Neural progenitor cell (in vitro differentiated cells): ENCODE data around the gene RAB9B. TPM values are rescaled to one million over a fixed set of nuclear protein-coding genes. Genes with fewer than 3 reads are reported as not detected.

Experiments
- DNase-seq: peaks from one replicate; pipeline ENCODE4 v3.0.0-alpha.2; 2016; ENCODE audit warnings: low spot score
- H2AFZ ChIP-seq: fragments of 200-600 bp; sonication (generic); replicated peaks from 2 replicates; pipeline ENCODE4 v1.6.1; 2016; ENCODE audit warnings: antibody characterized with exemption
- H3F3A ChIP-seq: fragments of 200-600 bp; sonication (generic); 2 replicates; pipeline ENCODE4 v1.6.1; 2016; ENCODE audit warnings: antibody characterized with exemption, low read depth
- H3K27ac ChIP-seq: fragments of 200-600 bp; sonication (generic); 2 replicates; pipeline ENCODE4 v1.5.1; 2016; ENCODE audit warnings: mild to moderate bottlenecking
- H3K27me3 ChIP-seq: fragments of 200-600 bp; sonication (generic); 2 replicates; pipeline ENCODE4 v1.6.1; 2016; ENCODE audit warnings: mild to moderate bottlenecking, moderate library complexity
- H3K36me3 ChIP-seq: fragments of 200-600 bp; sonication (generic); 2 replicates; pipeline ENCODE4 v1.5.1; 2016
- H3K4me1 ChIP-seq: fragments of 200-600 bp; sonication (generic); 2 replicates; pipeline ENCODE4 v1.6.1; 2016; ENCODE audit warnings: mixed run types
- H3K4me2 ChIP-seq: fragments of 200-600 bp; sonication (generic); 2 replicates; pipeline ENCODE4 v1.6.1; 2016
- H3K4me3 ChIP-seq: fragments of 200-600 bp; sonication (generic); 2 replicates; pipeline ENCODE4 v1.5.1; 2016
- H3K79me2 ChIP-seq: fragments of 200-600 bp; sonication (generic); 2 replicates; pipeline ENCODE4 v1.6.1; 2016; ENCODE audit warnings: low read depth
- H3K9ac ChIP-seq: fragments of 200-600 bp; sonication (generic); 2 replicates; pipeline ENCODE4 v1.6.1; 2016
- H3K9me3 ChIP-seq: fragments of 200-600 bp; sonication (generic); 2 replicates; pipeline ENCODE4 v1.5.1; 2016; ENCODE audit warnings: low read depth
- H4K20me1 ChIP-seq: fragments of 200-600 bp; sonication (generic); 2 replicates; pipeline ENCODE4 v1.6.1; 2016; ENCODE audit warnings: low read depth
- H3K27ac Mint-ChIP-seq: 3 replicates; pipeline ENCODE4 v1.8.0; 2021; ENCODE audit warnings: mixed read lengths
- H3K27me3 Mint-ChIP-seq: 2 replicates; pipeline ENCODE4 v1.8.0; 2022; ENCODE audit warnings: low read depth, mild to moderate bottlenecking, inconsistent platforms, moderate library complexity, mixed read lengths; ENCODE audit not compliant: insufficient read depth
- H3K36me3 Mint-ChIP-seq: 3 replicates; pipeline ENCODE4 v1.8.0; 2021; ENCODE audit warnings: mixed read lengths
- H3K4me1 Mint-ChIP-seq: 3 replicates; pipeline ENCODE4 v1.8.0; 2021; ENCODE audit warnings: mixed read lengths
- H3K4me3 Mint-ChIP-seq: 3 replicates; pipeline ENCODE4 v1.8.0; 2021; ENCODE audit warnings: mild to moderate bottlenecking, moderate library complexity, mixed read lengths
- H3K9me3 Mint-ChIP-seq: 3 replicates; pipeline ENCODE4 v1.8.0; 2020; ENCODE audit warnings: mixed read lengths
- EZH2 ChIP-seq: fragments of 200-600 bp; sonication (generic); IDR thresholded peaks from 2 replicates; pipeline ENCODE4 v1.6.1; 2017; ENCODE audit warnings: antibody characterized with exemption, mild to moderate bottlenecking, moderate library complexity
- EZH2phosphoT487 ChIP-seq: fragments of 200-600 bp; sonication (generic); IDR thresholded peaks from 2 replicates; pipeline ENCODE4 v1.6.1; 2017; ENCODE audit warnings: antibody characterized with exemption
- total RNA-seq: library from RNA; depleted of rRNA; stranded (reverse); fragments of >200 nt; gene quantifications from 2 replicates; pipeline ENCODE4 v1.2.3, GENCODE V29; 2015; ENCODE audit warnings: low replicate concordance
- TF ChIP-seq, protein P1 (sequence below): fragments of 200-600 bp; sonication (generic); IDR thresholded peaks from 2 replicates; pipeline ENCODE4 v1.5.1; 2017; ENCODE audit warnings: antibody characterized with exemption, mild to moderate bottlenecking

RAB9B gene
- total RNA-seq, 1 donor from 2014 or later = 2.2 TPM

DNA sequence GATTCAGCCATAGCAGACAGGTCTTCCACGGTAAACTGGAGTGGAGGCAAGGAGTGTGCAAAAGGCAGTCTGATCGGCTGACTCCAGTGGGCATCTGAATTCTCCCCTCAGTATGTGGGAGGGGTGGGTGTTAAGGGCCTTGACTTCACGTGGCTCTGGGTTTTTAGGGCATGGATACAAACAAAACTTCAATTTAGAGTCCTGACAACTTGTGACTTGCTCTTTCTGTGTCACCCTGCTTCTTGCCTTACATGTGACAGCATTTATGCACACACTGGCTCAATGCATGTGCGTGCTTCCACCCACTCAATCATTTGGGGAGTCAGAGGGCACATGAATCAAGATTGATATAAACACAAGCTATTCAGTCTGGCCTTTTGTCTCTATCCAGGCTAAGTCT, 37.9 kb downstream of the RAB9B start:
- Histone ChIP-seq H3K79me2 (no peaks in the 10 kb centered on the region), H2AFZ (no peak overlapping the region), H3K9me3 (no peaks in the 10 kb centered on the region), H3K36me3 (no peaks in the 10 kb centered on the region), H3K4me2 (peak overlapping the region; percentile 16), H3K4me1 (peaks cover 35% of the 10 kb centered on the region), H3K27ac (no peak overlapping the region), H3F3A (peaks cover 37% of the 10 kb centered on the region), H3K4me3 (no peak overlapping the region), H4K20me1 (no peaks in the 10 kb centered on the region), H3K27me3 (no peaks in the 10 kb centered on the region), H3K9ac (no peak overlapping the region)
- Mint-ChIP-seq H3K36me3 (peaks cover 2% of the 10 kb centered on the region), H3K4me3 (no peak overlapping the region), H3K27me3 (peaks cover 3% of the 10 kb centered on the region), H3K9me3 (no peaks in the 10 kb centered on the region), H3K27ac (peak overlapping the region; percentile 48), H3K4me1 (peaks cover 21% of the 10 kb centered on the region)
- DNase-seq = no peak
- TF ChIP-seq EZH2phosphoT487 (no peak), EZH2 (no peak)
- TF ChIP-seq, protein P1, sequence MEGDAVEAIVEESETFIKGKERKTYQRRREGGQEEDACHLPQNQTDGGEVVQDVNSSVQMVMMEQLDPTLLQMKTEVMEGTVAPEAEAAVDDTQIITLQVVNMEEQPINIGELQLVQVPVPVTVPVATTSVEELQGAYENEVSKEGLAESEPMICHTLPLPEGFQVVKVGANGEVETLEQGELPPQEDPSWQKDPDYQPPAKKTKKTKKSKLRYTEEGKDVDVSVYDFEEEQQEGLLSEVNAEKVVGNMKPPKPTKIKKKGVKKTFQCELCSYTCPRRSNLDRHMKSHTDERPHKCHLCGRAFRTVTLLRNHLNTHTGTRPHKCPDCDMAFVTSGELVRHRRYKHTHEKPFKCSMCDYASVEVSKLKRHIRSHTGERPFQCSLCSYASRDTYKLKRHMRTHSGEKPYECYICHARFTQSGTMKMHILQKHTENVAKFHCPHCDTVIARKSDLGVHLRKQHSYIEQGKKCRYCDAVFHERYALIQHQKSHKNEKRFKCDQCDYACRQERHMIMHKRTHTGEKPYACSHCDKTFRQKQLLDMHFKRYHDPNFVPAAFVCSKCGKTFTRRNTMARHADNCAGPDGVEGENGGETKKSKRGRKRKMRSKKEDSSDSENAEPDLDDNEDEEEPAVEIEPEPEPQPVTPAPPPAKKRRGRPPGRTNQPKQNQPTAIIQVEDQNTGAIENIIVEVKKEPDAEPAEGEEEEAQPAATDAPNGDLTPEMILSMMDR = no peak

DNA sequence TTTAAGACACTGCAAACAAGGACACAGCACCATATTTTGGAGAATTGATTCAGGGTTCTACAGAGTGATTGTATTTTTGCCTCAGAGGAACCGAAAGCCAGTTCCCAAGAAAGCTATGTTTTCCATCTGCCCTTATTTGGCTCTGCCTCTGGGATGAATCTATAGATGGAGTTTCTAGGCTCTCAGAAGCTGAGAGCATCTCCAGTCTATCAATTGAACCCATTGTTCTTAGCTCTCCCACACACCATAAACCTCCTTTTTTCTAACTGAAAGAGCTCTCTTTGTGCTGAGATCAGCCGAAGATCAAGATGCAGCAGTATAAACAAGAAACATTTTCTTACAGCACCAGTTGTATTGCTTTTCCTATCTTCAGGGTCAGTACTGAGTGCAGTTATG, 38.5 kb downstream of the RAB9B start:
- Histone ChIP-seq H3K36me3 (peaks cover 3% of the 10 kb centered on the region), H3F3A (peaks cover 37% of the 10 kb centered on the region), H2AFZ (no peak overlapping the region), H3K27me3 (no peaks in the 10 kb centered on the region), H3K9ac (no peak overlapping the region), H3K79me2 (no peaks in the 10 kb centered on the region), H4K20me1 (no peaks in the 10 kb centered on the region), H3K9me3 (no peaks in the 10 kb centered on the region), H3K4me2 (peak overlapping the region; percentile 16), H3K4me1 (peaks cover 35% of the 10 kb centered on the region), H3K4me3 (no peak overlapping the region), H3K27ac (peak overlapping the region; percentile 23)
- peaks cover 2% of the 10 kb centered on the region for H3K36me3 Mint-ChIP-seq
- H3K27ac Mint-ChIP-seq = peak overlapping the region; percentile 48
- no peak for TF ChIP-seq EZH2phosphoT487
- TF ChIP-seq EZH2 = no peak
- TF ChIP-seq, protein P1 = no peak
- H3K27me3 Mint-ChIP-seq = peaks cover under 1% of the 10 kb centered on the region
- H3K4me3 Mint-ChIP-seq = no peak overlapping the region
- H3K9me3 Mint-ChIP-seq = no peaks in the 10 kb centered on the region
- H3K4me1 Mint-ChIP-seq = peaks cover 21% of the 10 kb centered on the region
- no peak for DNase-seq

DNA sequence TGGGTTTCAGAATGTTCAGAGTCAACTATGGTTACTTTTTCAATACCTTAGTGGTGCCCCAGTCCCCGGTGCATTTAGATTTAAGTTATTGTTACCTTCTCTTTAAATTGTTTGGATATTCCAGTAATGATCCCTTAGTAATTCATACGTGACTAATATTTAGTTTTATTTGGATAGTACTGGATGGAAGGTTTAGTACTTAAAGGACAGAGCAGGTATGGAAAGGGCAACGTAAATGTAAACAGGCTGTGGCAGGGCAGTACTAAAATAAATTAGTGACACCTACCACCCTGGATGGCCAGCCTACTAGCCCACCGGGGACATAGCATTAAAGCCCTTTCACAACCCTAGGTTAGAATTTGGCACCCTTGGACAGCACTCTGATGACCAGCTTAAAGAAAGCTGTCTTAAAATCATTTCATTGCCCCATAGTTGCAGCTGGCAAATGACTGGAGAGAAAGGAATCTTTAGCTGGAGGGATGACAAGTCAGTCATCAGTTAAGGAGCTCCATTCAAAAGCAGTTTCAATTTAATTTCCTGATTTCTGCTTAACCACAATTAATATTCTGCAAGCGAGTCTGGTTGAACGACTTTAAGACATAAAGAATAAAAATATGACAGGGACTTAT, 39.0 kb downstream of the RAB9B start:
- H3K4me2 ChIP-seq = peak overlapping the region; percentile 16
- Mint-ChIP-seq H3K27me3 (no peaks in the 10 kb centered on the region), H3K4me3 (no peak overlapping the region), H3K9me3 (no peaks in the 10 kb centered on the region), H3K36me3 (peaks cover 2% of the 10 kb centered on the region), H3K27ac (no peak overlapping the region), H3K4me1 (peaks cover 21% of the 10 kb centered on the region)
- H3K27me3 ChIP-seq = no peaks in the 10 kb centered on the region
- DNase-seq = no peak
- peaks cover 37% of the 10 kb centered on the region for H3F3A ChIP-seq
- no peak overlapping the region for H3K4me3 ChIP-seq
- H2AFZ ChIP-seq = no peak overlapping the region
- H3K9ac ChIP-seq = no peak overlapping the region
- H3K4me1 ChIP-seq = peaks cover 35% of the 10 kb centered on the region
- peaks cover 7% of the 10 kb centered on the region for H3K36me3 ChIP-seq
- peak overlapping the region; percentile 23 for H3K27ac ChIP-seq
- no peaks in the 10 kb centered on the region for H3K9me3 ChIP-seq
- H3K79me2 ChIP-seq = no peaks in the 10 kb centered on the region
- TF ChIP-seq EZH2 (no peak), EZH2phosphoT487 (no peak)
- TF ChIP-seq, protein P1 = no peak
- no peaks in the 10 kb centered on the region for H4K20me1 ChIP-seq
